Activated B cell treated with CpG ODN at 0.5 μM for 24 hours (primary cell): ENCODE data around the gene ZPBP2. TPM values are rescaled to one million over a fixed set of nuclear protein-coding genes. Genes with fewer than 3 reads are reported as not detected.
"Not testable (repeated sequence)": the region's sequence is repeated elsewhere in the genome, so short reads cannot be mapped to it uniquely, and the experiment has no call there.

ENCODE experiments used
- ATAC-seq: fragments of 200-7000 bp; cut with Tn5 transposase; one replicate; pipeline ENCODE4 v1.10.0; 2021; ENCODE audit warnings: low read depth, mild to moderate bottlenecking, moderate library complexity
- CTCF ChIA-PET: fragments of 350-600 bp; sonication (Branson Sonifier 250); formaldehyde crosslinking; loops from one replicate; lab custom pipeline; 2021; ENCODE audit warnings: antibody characterized with exemption; lab: Charles Lee
- POLR2A ChIA-PET: fragments of 350-600 bp; sonication (Branson Sonifier 250); formaldehyde crosslinking; loops from one replicate; lab custom pipeline; 2021; ENCODE audit warnings: antibody characterized with exemption; lab: Charles Lee
- DNase-seq: peaks from one replicate; pipeline ENCODE4 v3.0.0; 2022
- H3K27ac Mint-ChIP-seq: one replicate; pipeline ENCODE4 v1.8.0; 2020; ENCODE audit warnings: mixed read lengths
- H3K27me3 Mint-ChIP-seq: one replicate; pipeline ENCODE4 v1.8.0; 2021; ENCODE audit warnings: mixed read lengths
- H3K36me3 Mint-ChIP-seq: one replicate; pipeline ENCODE4 v1.8.0; 2021; ENCODE audit warnings: low read depth, mixed read lengths
- H3K4me1 Mint-ChIP-seq: one replicate; pipeline ENCODE4 v1.8.0; 2021; ENCODE audit warnings: mixed read lengths
- H3K4me3 Mint-ChIP-seq: one replicate; pipeline ENCODE4 v1.8.0; 2020; ENCODE audit warnings: mild to moderate bottlenecking, mixed read lengths
- H3K9me3 Mint-ChIP-seq: one replicate; pipeline ENCODE4 v1.8.0; 2020; ENCODE audit warnings: mixed read lengths
- CTCF ChIP-seq: fragments of 200-600 bp; IDR thresholded peaks from one replicate; pipeline ENCODE4 v1.8.0; 2022; ENCODE audit warnings: antibody characterized with exemption, mild to moderate bottlenecking
- intact Hi-C: fragments of 100-400 bp; cut with micrococcal nuclease; formaldehyde crosslinking; loops from one replicate; pipeline ENCODE4 v1.15.1; 2024
- total RNA-seq: library from RNA; stranded (reverse); gene quantifications from 2 replicates; pipeline ENCODE4 v1.2.3, GENCODE V29; 2022

Gene ZPBP2
- total RNA-seq, 1 donor from 2014 or later, result 1.2 TPM

- no peak for TF ChIP-seq CTCF
- H3K27me3 Mint-ChIP-seq, result no peaks in the 10 kb centered on the region
- POLR2A ChIA-PET, result interaction anchor here (1.0 to 1.3 kb wide), 2 partner anchors 75 to 97 kb away, joined by 3 to 5 read pairs; no protein-coding TSS in a partner anchor
- peaks cover 61% of the 10 kb centered on the region for H3K36me3 Mint-ChIP-seq
- peak overlapping the region; percentile 63 for H3K27ac Mint-ChIP-seq
- DNase-seq, result no peak
- no peak for ATAC-seq
- no peaks in the 10 kb centered on the region for H3K9me3 Mint-ChIP-seq
- intact Hi-C loops, result no loop called here
- peaks cover 67% of the 10 kb centered on the region for H3K4me1 Mint-ChIP-seq
- H3K4me3 Mint-ChIP-seq, result peak overlapping the region; percentile 13
- CTCF ChIA-PET, result no interaction called here
Observed at GRCh38 chr17:39852239-39852638, 15.8 kb upstream of the ZPBP2 start.

- peaks cover 55% of the 10 kb centered on the region for H3K36me3 Mint-ChIP-seq
- H3K9me3 Mint-ChIP-seq, result no peaks in the 10 kb centered on the region
- CTCF ChIA-PET, result no interaction called here
- no peak for TF ChIP-seq CTCF
- H3K4me1 Mint-ChIP-seq, result peaks cover 65% of the 10 kb centered on the region
- DNase-seq (no peak), ATAC-seq (no peak)
- intact Hi-C loops, result no loop called here
- no peaks in the 10 kb centered on the region for H3K27me3 Mint-ChIP-seq
- H3K4me3 Mint-ChIP-seq, result no peak overlapping the region
- POLR2A ChIA-PET, result no interaction called here
- H3K27ac Mint-ChIP-seq, result peak overlapping the region; percentile 13
Observed at GRCh38 chr17:39854909-39855308, 13.1 kb upstream of the ZPBP2 start.

DNA sequence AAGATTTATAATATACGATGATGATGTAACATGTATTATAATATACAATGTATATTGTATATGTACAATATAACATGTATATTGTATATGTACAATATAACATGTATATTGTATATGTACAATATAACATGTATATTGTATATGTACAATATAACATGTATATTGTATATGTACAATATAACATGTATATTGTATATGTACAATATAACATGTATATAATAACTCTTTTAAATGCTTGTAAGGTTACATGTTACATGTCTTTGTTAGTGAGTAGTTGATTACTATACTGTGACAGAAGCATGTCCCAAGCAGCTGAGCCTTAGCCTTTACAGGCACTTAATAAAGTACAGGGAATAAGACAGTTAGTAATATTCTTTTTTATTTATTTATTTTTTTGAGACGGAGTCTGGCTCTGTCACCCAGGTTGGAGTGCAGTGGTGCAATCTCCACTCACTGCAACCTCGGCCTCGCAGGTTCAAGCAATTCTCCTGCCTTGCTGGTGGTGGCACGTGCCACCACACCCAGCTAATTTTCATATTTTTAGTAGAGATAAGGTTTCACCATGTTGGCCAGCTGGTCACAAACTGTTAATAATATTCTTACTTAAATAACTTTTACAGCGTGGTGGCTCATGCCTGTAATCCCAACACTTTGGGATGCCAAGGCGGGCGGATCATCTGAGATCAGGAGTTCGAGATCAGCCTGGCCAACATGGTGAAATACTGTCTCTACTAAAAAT is 11.9 kb upstream of the ZPBP2 start:
- Mint-ChIP-seq H3K36me3 (peaks cover 62% of the 10 kb centered on the region), H3K4me1 (peaks cover 73% of the 10 kb centered on the region)
- H3K27me3 Mint-ChIP-seq, intact Hi-C loops, DNase-seq, ATAC-seq, H3K4me3 Mint-ChIP-seq, H3K27ac Mint-ChIP-seq, CTCF ChIA-PET, H3K9me3 Mint-ChIP-seq: not testable (repeated sequence)
- POLR2A ChIA-PET, result interaction anchor here (0.6 to 1.2 kb wide), 4 partner anchors 35 to 101 kb away, joined by 3 to 7 read pairs (median 4); no protein-coding TSS in a partner anchor

GRCh38 chr17:39861235-39861634 is 6.8 kb upstream of the ZPBP2 start:
- intact Hi-C loops, result loop anchor here (2.0 to 10.0 kb wide), 3 partner anchors 18 to 1156 kb away; partner anchors contain the start of genes MLLT6 and PGAP3
- TF ChIP-seq CTCF, result no peak
- CTCF ChIA-PET, result interaction anchor here (0.8 to 2.5 kb wide), 6 partner anchors 12 to 240 kb away, joined by 3 to 14 read pairs (median 6); partner anchors contain the start of gene MIEN1
- POLR2A ChIA-PET, result interaction anchor here (0.6 to 8.5 kb wide), 20 partner anchors 10 to 1828 kb away, joined by 3 to 165 read pairs (median 5); partner anchors contain the start of genes EIF1 and RPL19
- ATAC-seq (no peak), DNase-seq (no peak)
- peak overlapping the region; percentile 98 for H3K4me3 Mint-ChIP-seq
- no peaks in the 10 kb centered on the region for H3K27me3 Mint-ChIP-seq
- H3K36me3 Mint-ChIP-seq, result peaks cover 50% of the 10 kb centered on the region
- no peaks in the 10 kb centered on the region for H3K9me3 Mint-ChIP-seq
- peaks cover 62% of the 10 kb centered on the region for H3K4me1 Mint-ChIP-seq
- H3K27ac Mint-ChIP-seq, result peak overlapping the region; percentile 99

DNA sequence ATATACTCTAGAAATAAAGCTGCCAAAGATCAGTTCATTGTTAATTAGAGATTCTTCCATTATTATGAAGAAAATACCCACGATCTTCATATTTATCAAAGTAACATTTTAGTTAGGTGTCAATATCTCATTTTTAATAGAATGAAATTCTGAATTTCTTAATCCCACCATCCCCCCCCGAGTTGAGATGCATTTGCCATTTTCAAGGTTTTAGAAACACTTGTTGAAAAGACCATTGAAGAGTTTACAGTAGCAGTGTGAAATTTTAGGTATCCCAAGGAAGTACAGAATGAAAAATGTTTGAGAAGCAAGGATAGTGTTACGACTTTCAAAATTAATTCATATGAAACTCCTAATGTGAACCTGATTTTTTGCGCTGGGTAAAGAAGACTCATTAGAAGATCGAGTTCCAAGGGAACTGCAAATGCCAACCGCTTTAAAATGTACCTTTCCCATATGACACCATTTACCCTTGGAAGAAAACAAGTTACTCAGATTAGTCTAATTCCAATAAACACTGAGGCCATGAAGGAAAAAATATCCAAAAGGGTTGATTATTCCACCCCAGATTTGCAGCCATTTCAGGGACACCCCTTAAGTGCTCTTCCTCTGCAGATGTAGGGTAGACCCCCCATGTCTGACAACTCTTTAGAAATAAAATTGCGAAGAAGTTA is 4.6 kb upstream of the ZPBP2 start:
- ChIA-PET POLR2A (interaction anchor here (0.6 to 8.5 kb wide), 21 partner anchors 15 to 277 kb away, joined by 3 to 165 read pairs (median 6); partner anchors contain the start of genes CASC3, MIEN1, PGAP3 and PSMD3), CTCF (interaction anchor here (0.9 to 2.5 kb wide), 6 partner anchors 42 to 240 kb away, joined by 3 to 26 read pairs (median 4); partner anchors contain the start of gene MIEN1)
- H3K36me3 Mint-ChIP-seq, result peaks cover 41% of the 10 kb centered on the region
- peak overlapping the region; percentile 99 for H3K27ac Mint-ChIP-seq
- TF ChIP-seq CTCF, result no peak
- H3K27me3 Mint-ChIP-seq, result no peaks in the 10 kb centered on the region
- DNase-seq (no peak), ATAC-seq (no peak)
- H3K4me1 Mint-ChIP-seq, result peaks cover 67% of the 10 kb centered on the region
- H3K4me3 Mint-ChIP-seq, result peak overlapping the region; percentile 98
- H3K9me3 Mint-ChIP-seq, result no peaks in the 10 kb centered on the region
- intact Hi-C loops, result loop anchor here (5.0 to 10.0 kb wide), 2 partner anchors 176 to 1159 kb away; partner anchors contain the start of genes MLLT6 and PGAP3
